Measurements from ENCODE around the gene IPO9. TPM values are rescaled to one million over a fixed set of nuclear protein-coding genes. Genes with fewer than 3 reads are reported as not detected.
A peak's percentile ranks its signal among the peaks of the same experiment; 100 is the strongest.

The IPO9 gene
- total RNA-seq, 1 experiment from 2014 or later, result 29.3 TPM

DNA sequence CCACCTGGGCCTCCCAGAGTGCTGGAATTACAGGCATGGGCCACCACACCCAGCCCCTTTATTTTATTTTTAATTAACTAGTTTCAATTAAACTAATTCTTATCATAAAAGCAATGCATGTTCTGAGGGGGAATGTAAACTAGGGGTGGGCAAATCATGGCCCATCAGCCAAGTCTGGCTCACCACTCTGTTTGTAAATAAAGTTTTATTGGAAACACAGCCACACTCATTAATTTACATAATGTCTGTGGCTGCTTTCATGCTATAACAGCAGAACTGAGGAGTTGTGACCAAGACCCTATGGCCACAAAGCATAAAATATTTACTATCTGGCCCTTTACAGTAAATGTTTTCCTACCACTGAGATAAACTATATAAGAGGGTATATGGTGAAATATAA is 28.7 kb upstream of the IPO9 start:
- in situ Hi-C loops (cut with HindIII; ENCODE audit: low pct_unique_long_range_greater_than_20kb, low sequenced_read_pairs), result no loop called here
- DNase-seq (ENCODE audit: low read depth, low spot score), result no peak

DNA sequence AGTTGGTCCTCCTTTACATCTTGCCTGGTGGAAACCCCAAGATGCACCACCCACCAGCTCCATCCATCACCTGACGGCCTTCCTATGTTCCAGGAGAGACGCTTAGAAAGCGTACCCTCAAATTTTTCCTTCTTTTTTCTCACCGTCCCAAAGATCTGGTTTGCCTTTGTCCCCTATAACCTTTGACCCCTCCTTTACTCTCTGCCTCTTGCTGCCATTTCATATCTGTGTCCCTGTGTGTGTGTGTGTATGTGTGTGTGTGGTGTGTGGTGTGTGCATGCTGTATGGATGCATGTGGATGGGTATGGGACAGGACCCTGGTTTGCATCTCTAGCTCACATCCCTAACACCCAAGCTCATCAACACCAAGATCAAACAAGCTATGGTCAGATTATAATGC is 22.2 kb upstream of the IPO9 start:
- DNase-seq (ENCODE audit: low read depth, low spot score), result no peak
- in situ Hi-C loops (cut with HindIII; ENCODE audit: low pct_unique_long_range_greater_than_20kb, low sequenced_read_pairs), result no loop called here

DNA sequence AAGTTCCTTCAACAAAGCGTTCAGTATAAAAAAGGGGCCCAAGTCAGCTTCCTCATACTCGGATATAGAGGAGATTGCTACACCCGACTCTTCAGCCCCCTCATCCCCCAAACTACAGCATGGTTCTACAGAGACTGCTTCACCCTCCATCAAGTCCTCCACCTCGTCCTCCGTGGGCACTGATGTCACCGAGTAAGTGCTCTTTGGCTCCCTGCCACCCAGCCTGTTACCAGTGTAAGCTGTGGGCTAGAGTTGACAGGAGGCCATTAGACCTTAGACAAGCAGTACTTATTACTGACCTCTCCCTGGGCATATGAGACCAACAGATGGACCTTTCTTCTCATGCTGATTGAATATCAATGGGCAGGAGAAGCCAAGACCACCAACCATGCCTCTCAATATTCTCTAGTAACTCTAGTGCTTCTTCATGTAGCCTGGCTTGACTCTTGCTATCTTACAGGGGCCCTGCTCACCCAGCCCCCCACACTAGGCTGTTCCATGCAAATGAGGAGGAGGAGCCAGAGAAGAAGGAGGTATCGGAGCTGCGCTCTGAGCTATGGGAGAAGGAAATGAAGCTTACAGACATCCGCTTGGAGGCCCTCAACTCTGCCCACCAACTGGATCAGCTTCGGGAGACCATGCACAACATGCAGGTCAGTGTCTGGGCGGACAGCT is 20.9 kb upstream of the IPO9 start:
- in situ Hi-C loops (cut with HindIII; ENCODE audit: low pct_unique_long_range_greater_than_20kb, low sequenced_read_pairs), result no loop called here
- DNase-seq (ENCODE audit: low read depth, low spot score), result no peak

DNA sequence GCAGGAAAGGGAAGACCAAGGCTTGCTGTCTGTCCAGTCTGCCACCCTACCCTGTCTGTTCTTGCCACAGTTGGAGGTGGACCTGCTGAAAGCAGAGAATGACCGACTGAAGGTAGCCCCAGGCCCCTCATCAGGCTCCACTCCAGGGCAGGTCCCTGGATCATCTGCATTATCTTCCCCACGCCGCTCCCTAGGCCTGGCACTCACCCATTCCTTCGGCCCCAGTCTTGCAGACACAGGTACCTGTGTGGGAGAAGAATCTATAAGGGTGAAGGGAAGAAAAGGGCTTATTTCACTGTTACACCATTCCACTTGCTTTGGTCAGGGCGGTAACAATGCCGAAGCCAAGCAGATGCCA is 20.3 kb upstream of the IPO9 start:
- DNase-seq (ENCODE audit: low read depth, low spot score), result no peak
- in situ Hi-C loops (cut with HindIII; ENCODE audit: low pct_unique_long_range_greater_than_20kb, low sequenced_read_pairs), result no loop called here

DNA sequence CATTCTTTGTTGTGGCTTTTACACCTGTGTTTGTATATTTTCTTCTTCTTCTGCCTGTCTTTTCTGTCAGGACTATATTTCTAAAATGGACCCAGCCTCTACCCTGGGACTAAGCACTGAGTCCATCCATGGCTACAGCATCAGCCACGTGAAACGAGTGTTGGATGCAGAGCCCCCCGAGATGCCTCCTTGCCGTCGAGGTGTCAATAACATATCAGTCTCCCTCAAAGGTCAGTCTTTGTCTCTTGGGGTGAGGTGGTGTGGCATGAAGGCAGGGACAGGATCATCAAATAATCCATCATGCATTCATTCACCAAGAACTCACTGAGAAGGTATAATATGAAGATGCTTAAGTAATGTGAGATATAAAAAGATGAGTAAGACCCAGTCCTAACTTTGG is 19.1 kb upstream of the IPO9 start:
- no peak for DNase-seq (ENCODE audit: low read depth, low spot score)
- in situ Hi-C loops (cut with HindIII; ENCODE audit: low pct_unique_long_range_greater_than_20kb, low sequenced_read_pairs), result no loop called here

DNA sequence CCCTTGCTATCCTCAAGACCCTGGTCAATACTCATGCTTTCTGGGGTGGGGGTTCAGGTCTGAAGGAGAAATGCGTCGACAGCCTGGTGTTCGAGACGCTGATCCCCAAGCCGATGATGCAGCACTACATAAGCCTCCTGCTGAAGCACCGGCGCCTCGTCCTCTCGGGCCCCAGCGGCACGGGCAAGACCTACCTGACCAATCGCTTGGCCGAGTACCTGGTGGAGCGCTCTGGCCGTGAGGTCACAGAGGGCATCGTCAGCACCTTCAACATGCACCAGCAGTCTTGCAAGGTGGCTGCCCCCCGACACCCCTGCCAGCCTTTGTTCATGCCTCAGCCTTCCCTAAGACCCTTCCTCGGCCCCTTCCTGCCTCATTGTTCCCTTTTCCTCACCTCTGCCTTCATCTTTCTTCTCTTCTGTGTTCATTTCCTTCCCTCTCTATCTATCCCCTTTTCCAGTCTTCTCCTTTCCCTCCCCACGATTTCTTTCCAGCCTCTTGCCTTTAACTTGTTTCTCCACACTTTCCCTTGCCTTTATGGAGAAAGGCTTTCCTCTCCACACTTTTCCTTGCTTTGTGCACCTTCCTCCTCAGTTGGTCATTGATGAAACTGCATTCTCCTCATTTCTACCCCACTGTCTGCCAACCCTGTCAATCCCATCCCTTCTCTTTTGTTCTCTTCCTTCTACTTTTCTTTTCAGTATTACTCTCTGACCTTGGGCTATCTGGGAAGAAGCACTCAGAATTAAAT is 18.3 kb upstream of the IPO9 start:
- no peak for DNase-seq (ENCODE audit: low read depth, low spot score)
- in situ Hi-C loops (cut with HindIII; ENCODE audit: low pct_unique_long_range_greater_than_20kb, low sequenced_read_pairs), result no loop called here

DNA sequence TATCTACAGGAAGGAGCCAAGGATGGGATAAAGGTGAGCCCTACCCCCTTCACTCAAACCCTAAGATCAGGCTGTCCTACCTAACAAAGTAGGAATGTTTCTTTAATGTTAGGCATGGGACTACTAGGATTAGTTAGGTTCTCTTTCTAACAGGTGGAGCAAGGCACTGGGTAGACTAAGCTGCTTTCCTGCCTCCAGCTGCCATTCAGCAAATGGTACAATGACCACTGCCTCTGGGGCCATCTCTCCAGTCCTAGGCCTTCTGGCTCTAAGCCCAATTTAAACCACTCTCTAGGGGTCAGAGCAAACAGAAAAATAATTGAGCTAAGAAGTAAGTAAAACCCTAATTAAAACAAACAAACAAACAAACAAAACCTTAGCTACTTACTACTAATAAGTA is 15.7 kb upstream of the IPO9 start:
- no peak for DNase-seq (ENCODE audit: low read depth, low spot score)
- in situ Hi-C loops (cut with HindIII; ENCODE audit: low pct_unique_long_range_greater_than_20kb, low sequenced_read_pairs), result no loop called here

DNA sequence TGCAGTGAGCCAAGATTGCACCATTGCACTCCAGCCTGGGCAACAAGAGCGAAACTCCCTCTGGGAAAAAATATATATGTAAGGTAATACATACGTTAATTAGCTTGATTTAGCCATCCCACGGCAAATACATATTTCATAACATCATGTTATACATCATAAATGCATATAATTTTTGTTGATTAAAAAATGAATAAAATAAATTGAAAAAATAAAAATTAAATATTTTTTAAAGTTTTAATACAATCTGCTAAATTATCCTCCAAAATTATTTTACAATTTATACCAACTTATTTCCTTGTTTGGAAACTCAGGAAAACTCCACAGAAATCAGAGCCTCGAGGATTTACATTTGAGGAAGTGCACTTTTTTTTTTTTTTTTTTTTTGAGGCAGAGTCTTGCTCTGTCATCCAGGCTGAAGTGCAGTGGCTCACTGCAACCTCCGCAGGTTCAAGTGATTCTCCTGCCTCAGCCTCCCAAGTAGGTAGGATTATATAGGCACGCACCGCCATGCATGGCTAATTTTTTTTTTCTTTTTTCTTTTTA is 12.6 kb upstream of the IPO9 start:
- in situ Hi-C loops (cut with HindIII; ENCODE audit: low pct_unique_long_range_greater_than_20kb, low sequenced_read_pairs), result no loop called here
- DNase-seq (ENCODE audit: low read depth, low spot score), result no peak

DNA sequence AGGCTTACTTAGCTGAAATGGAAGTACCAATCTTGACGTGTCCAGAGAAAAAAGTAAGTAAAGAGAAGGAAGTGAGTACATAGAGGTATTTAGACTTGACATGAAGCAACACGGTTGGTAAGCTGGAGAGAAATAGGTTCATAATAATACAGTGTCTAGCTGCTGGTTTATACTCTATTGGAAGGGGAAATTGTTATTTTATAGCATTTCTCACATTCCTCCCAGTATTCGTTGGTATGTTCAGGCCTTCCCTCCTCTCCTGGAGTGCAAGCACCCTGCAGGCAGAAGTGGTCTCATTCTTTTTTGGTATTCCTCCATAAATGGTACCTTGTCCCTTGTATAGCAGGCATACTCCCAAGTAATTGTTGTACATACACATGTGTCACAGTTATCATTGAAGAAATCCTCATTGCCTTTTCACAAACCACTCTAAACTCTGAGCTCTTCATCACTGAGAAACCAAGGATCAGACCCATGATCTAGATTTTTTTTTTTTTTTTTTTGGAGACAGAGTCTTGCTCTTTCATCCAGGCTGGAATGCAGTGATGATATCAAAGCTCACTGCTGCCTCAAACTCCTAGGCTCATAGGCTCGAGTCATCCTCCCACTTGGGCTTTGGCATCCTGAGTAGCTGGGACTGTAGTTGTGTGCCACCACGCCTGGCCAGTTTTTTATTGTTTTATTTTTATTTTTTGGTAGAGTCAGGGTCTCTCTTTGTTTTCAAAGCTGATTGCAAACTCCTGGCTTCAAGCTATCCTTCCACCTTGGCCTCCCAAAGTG is 9.8 kb upstream of the IPO9 start:
- in situ Hi-C loops (cut with HindIII; ENCODE audit: low pct_unique_long_range_greater_than_20kb, low sequenced_read_pairs), result no loop called here
- no peak for DNase-seq (ENCODE audit: low read depth, low spot score)

DNA sequence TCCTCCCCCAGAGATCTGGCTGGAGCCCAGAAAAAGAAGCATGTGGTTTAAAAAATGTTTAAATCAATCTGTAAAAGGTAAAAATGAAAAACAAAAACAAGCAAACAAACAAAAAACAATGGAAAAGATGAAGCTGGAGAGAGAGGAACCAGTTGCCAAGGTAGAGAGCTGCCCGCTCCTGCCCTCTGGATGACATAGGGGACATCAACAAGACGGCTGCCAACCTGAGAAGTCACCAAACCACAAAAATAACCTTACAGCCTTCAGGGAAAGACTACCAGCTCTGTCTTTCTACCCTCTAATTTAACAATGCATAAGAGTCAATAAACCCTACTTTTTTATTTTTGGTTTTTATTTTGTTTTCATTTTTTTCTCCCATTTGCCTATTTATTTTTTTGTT is 8.5 kb upstream of the IPO9 start:
- DNase-seq (ENCODE audit: low read depth, low spot score), result no peak
- in situ Hi-C loops (cut with HindIII; ENCODE audit: low pct_unique_long_range_greater_than_20kb, low sequenced_read_pairs), result no loop called here

DNA sequence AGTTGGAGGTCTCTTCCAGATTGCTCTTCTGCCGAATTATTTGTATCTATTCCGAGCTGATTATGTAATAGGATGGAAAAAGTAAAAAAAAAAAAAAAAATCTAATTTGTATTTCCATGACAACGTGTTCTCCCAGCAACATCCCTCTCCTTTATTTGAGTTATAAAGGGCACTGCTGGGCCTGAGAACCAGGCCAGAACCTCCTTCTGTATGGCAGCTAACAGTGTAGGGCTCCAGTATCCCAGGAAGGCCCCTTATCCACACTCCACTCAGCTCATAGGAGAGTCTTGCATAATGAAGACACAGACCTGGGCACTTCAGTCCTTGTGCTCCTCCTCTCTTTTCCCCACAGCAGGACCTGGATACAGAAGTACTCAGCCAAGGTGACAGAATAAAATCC is 3.7 kb upstream of the IPO9 start:
- DNase-seq (ENCODE audit: low read depth, low spot score), result no peak
- in situ Hi-C loops (cut with HindIII; ENCODE audit: low pct_unique_long_range_greater_than_20kb, low sequenced_read_pairs), result no loop called here

DNA sequence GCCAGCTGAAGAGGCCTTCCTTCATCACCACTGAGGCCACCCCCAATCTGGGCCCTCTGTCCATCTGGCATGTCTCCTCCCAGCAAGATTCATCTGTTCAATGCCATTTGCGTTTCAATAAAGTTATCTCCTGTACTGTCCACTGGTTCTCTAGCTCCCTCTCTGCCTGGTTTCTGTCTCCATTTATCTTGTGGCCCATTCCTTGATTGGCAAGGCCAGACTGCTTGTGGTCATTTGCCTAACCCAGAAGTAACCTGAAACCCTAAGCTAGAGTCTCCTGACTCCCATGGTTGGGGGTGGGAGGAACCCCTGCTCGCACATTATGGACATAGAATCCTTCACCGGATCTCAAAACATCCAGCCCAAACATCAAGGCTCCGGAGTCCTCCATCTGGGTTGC is 2.1 kb upstream of the IPO9 start:
- in situ Hi-C loops (cut with HindIII; ENCODE audit: low pct_unique_long_range_greater_than_20kb, low sequenced_read_pairs), result no loop called here
- peak; percentile 8 for DNase-seq (ENCODE audit: low read depth, low spot score)

DNA sequence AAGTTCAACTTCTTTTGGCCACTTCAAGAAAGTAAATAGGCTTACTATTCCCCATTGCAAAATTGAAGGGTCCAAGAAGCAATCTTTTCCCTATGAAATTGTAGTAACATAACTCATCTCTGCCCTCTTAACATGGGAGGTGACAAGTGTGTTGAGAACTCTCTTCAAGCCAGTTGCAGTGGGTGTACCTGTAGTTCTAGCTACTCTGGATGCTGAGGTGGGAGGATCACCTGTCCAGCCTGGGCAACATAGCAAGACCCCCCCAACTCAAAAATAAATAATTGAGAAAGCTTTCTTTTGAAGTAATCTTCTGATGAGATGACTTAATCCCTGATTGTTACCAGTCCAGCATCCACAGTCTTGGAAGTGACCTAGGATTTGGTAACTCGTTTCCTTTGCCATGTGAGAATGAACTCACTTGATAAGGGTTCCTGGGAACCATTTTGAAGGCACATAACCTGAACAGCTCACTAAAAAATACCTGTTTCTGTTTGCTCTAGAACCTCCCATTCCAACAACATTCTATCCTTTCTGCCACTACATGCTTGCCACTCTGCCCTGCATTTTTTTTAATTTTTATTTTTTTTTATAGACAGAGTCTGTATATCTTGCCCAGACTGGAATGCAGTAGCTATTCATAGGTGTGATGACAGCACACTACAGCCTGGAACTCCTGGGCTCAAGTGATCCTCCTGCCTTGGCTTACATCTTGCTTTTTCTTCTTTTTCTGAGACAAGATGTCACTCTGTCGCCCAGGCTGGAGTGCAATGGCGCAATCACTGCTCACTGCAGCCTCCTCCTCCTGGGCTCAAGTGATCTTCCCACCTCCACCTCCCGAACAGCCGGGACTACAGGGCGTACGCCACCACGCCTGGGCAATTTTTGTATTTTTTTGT is 1.4 kb upstream of the IPO9 start:
- in situ Hi-C loops (cut with HindIII; ENCODE audit: low pct_unique_long_range_greater_than_20kb, low sequenced_read_pairs), result no loop called here
- DNase-seq (ENCODE audit: low read depth, low spot score), result no peak

DNA sequence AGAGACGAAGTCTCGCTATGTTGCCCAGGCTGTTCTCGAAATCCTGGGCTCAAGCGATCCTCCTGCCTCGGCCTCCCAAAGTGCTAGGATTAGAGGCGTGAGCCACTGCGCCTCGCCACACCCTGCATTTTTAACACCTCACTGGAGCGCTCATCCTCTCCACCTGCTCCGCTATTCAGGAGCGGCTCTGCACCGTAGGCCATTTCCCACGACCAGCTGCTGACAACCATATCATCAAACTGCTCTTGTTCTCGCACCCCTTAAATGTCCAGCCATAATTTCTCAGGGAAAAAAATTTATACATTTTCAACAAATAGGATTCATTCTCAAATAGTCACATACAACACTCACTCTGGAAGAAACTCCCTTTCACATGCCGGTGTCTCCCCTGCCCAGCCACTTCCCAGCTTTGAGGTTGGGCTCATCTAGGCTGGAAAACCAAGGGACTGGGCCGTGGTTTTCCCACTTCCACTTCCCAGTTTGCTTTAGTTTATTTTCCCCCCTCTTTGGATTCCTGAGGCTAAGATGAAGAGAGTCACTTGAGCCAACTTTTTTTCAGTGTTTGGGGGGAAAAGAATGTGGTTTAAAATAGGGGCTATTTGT is 639 bp upstream of the IPO9 start:
- in situ Hi-C loops (cut with HindIII; ENCODE audit: low pct_unique_long_range_greater_than_20kb, low sequenced_read_pairs), result no loop called here
- no peak for DNase-seq (ENCODE audit: low read depth, low spot score)

DNA sequence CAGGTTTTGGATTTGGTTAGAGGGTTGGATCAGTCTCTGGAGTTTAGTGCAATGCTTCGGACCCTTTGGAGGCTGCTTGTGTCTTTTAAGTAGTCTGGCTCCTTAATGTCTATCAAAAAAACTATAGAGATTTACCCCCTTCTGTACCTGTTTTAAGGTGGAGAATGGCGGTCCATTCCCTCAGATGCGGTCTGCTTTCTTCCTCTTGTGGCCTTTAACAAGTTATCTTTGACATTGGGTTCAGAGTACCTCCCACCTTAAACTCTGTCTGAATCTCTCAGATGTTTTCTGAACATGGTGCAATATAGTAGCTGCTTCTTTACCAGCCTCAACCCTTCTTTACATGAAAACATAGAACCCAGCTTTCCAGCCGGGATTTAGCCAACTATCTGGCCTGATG is 2.4 kb downstream of the IPO9 start:
- in situ Hi-C loops (cut with HindIII; ENCODE audit: low pct_unique_long_range_greater_than_20kb, low sequenced_read_pairs), result no loop called here
- no peak for DNase-seq (ENCODE audit: low read depth, low spot score)

DNA sequence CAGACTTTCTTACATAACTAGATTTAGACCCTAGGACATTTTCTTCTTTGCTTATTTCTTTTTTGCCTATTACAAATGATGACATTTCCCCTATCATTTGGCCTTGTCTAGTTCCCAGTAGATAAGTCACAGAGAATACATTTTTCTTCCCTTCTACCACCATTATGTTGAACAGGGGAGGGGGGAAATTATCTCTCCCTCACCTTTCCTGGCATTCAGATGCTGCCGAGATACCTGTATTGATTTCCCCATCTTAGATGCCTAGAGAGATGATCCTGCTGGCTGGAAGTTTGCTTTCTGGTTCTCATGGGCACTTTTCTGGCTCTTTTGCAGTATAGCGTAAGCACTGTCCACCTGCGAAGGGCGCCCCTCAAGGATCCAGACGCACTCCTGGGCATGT is 5.7 kb downstream of the IPO9 start:
- in situ Hi-C loops (cut with HindIII; ENCODE audit: low pct_unique_long_range_greater_than_20kb, low sequenced_read_pairs), result no loop called here
- no peak for DNase-seq (ENCODE audit: low read depth, low spot score)

DNA sequence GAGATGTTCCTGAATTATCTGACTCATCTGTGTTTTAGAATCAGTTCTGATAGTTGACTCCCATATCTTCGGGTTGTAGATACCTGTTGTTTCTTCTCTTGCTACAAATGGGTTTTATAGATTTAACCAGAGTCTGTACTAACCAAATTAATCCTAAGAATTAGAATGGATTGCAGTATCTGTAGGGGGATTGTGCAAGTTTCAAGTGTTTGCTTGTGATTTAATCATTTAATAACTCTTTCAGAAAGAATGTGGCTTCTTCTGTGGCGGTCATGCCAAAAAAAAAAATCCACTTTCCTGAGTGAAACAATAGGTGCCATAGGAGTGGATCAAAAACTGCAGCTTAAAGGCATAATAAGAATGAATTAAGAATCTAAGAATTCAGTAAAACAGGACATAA is 9.4 kb downstream of the IPO9 start:
- DNase-seq (ENCODE audit: low read depth, low spot score), result no peak
- in situ Hi-C loops (cut with HindIII; ENCODE audit: low pct_unique_long_range_greater_than_20kb, low sequenced_read_pairs), result no loop called here
